ENCODE results near the gene ITPR2.
"Not testable (repeated sequence)": the region's sequence is repeated elsewhere in the genome, so short reads cannot be mapped to it uniquely, and the experiment has no call there.

The ITPR2 gene

GRCh38 chr12:26795910-26796309 is 37.1 kb downstream of the ITPR2 start:
- no peak overlapping the region for H3K27ac ChIP-seq
- no peak for DNase-seq (ENCODE audit: low read depth, low spot score)

DNA sequence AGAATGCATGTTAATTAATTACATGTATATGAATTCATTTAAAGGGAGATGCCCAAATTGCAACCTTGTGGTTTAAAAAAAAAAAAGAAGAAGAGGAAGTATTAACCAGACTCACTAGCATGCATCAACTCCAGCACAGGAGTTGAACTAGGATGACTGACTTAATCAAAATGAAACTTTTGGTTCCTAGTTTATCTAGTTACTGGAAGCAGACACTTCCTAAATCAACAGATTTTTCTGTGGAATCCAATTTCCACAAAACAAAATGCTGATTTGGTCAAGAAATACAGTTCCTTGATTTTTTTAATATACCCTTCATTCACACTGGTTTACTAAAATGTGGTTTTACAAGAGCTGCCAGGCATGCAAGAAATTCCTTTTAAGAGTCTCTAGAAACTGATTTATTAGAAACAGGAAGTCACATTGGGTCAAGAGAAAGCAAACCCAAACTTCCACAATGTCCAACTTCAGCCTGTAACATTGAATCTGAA is 41.6 kb downstream of the ITPR2 start:
- H3K27ac ChIP-seq = no peak overlapping the region
- DNase-seq (ENCODE audit: low read depth, low spot score) = no peak

DNA sequence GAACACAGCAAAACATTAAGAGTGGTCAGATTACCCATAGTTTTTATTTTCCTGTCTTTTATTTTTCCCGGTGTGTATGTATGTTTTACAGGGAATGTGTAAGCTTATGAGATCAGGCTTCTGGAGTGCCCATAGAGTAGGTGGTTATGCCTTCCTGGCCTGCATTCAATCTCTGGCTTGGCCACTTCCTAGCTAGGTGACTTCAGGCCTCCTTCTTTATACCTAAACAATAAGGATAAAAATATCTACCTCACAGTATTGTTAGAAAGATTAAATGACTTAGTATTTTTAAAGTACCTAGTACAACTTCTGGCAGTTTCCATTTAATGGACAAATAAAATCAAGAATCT is 42.4 kb downstream of the ITPR2 start:
- DNase-seq (ENCODE audit: low read depth, low spot score) = no peak
- no peak overlapping the region for H3K27ac ChIP-seq

DNA sequence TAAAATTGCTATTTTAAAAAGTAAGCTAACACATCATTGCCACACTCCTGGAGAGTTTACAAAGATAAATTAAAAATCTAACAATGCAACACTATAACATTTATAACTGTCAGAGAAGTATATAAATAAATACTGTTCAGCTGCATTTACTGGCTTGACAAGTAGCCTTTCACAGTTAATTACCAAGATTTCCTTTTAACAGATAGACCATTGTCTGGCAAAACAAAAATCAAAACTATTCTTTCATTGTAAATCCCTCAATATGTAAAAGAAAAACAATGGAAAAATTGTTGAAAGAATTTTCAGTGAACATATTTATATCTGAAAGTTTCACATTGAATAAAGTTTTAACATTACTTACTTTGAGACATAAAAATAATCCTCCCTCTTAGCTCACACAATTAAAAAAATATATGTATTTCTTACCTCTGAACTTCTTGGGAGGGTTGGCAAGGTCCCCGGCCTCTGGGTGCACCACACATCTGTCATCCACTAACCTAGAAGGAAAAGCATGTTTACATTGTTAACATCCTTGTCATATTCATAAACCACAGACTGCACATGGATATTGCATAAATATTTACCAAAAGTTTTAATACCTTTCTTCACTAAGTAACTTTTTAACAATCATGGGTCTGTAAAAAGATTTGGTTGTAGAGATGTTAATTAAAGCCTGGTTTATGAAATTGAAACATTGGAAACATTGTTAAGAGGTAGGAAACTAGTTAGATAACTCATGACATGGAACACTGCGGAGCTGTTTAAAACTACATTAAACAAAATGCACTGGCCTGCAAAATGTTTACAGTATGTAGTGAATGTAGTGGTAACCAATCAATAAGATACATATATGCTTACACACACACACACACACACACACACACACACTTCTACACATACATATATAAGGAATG is 43.0 kb downstream of the ITPR2 start:
- no peak overlapping the region for H3K27ac ChIP-seq
- DNase-seq (ENCODE audit: low read depth, low spot score) = peak; percentile 12

DNA sequence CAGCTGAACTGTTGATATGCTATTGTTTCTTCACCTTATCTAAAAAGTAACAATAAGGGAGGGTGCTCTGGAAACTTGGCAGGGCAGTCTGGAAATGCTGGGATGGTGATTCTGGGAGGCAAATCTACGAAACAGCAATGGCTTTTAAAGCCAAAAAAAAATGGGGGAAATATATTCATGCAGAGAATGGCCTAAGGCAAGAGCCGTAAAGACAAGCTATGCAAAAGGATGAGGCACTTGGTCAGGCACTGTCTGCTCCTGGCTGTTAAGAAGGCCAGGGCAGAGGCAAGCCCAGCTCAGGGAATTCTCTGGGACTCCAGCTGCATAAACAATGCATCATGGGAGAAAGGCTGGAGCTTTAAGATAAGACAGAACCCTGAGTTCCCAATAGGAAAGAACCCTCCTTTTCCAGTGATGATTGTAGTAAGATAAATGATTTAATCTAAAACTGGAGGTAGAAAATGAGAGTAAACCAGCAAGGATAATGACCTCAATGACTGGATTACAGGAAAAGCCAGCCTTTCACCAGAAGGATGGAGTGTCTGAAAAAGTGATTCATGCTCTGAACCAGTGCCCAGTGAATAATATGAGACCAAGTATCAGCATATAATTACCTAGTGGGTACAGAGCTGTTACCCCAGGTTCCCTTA is 46.0 kb downstream of the ITPR2 start:
- peak; percentile 24 for DNase-seq (ENCODE audit: low read depth, low spot score)
- H3K27ac ChIP-seq = no peak overlapping the region

- DNase-seq (ENCODE audit: low read depth, low spot score) = no peak
- no peak overlapping the region for H3K27ac ChIP-seq
These were observed 46.5 kb downstream of the ITPR2 start for GRCh38 chr12:26786491-26786864.

DNA sequence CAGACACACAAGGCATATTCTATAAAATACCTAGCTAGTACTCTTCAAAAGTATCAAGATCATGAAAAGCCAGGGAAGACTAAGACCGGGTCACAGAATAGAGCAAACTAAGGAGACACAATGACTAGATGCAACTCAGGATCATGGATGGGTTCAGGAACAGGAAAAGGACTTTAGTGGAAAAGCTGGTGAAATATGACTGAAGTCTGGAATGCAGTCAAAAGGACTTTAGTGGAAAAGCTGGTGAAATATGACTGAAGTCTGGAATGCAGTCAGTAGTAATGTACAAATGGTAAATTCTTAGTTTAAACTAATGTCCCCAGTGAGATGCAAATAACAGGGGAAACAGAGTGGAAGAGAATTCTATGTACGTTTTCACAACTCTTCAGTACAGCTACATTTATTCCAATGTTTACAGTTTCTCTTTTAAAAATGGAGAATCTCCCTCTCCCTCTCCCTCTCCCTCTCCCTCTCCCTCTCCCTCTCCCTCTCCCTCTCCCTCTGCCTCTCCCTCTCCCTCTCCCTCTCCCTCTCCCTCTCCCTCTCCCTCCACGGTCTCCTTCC is 49.1 kb downstream of the ITPR2 start:
- DNase-seq (ENCODE audit: low read depth, low spot score); H3K27ac ChIP-seq: not testable (repeated sequence)

GRCh38 chr12:26783131-26783526 is 49.9 kb downstream of the ITPR2 start:
- no peak for DNase-seq (ENCODE audit: low read depth, low spot score)

DNA sequence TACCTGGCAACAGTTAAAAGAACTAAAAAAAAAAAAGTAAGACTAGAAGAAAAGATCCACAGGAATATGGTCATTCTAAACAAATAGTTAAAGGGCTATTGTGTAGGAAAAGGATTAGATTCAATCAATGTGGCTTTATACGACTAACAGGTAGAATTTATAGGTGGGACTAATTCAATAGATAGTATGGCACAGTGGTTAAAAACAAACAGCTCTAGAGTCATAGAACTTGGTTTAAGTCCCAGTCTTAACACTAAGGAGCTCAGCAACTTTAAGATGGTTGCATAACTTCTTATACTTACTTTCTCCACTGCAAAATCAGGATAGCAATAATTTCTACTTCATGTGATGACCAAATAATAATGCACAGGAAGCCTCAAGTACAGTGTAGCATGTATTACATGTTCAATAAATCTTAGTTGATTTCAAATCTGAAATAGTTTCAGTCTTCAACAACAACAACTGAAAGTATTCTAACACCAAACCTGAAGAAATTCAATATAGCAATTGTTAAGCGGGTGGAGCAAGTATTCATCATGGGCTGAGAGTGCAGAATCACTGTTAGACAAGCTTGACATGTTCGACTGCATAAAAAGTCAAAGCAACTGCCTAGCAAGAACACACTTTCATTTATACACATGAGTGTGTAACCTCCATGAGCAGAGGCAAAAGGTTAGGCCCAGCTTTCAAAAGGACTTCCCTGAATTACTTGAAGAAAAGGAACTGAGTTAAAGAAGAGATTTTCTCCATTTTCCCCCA is 50.4 kb downstream of the ITPR2 start:
- H3K27ac ChIP-seq = no peak overlapping the region
- no peak for DNase-seq (ENCODE audit: low read depth, low spot score)

More at GRCh38 chr12:26783131-26783526, 49.9 kb downstream of the ITPR2 start:
- H3K27ac ChIP-seq = no peak overlapping the region

- DNase-seq (ENCODE audit: low read depth, low spot score); H3K27ac ChIP-seq: not testable (repeated sequence)
These were observed 52.3 kb downstream of the ITPR2 start for GRCh38 chr12:26780656-26781055.

DNA sequence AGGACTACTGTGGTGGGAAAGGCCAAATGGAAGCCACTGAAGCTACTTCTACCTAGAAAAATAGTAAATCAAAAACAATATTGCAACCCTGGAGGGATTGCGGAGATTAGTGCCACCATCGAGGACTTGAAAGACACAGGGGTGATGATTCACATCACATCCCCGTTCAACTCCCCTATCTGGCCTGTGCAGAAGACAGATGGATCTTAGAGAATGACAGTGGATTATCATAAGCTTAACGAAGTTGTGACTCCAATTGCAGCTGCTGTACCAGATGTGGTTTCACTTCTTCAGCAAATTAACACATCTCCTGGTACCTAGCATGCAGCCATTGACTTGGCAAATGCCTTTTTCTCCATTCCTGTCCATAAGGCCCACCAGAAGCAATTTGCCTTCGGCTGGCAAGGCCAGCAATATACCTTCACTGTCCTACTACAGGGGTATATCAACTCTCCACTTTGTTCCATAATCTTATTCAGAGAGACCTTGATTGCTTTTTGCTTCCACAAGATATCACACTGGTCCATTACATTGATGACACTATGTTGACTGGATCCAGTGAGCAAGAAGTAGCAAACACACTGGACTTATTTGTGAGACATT is 54.7 kb downstream of the ITPR2 start:
- not testable (repeated sequence) for H3K27ac ChIP-seq; DNase-seq (ENCODE audit: low read depth, low spot score)

- H3K27ac ChIP-seq = no peak overlapping the region
- no peak for DNase-seq (ENCODE audit: low read depth, low spot score)
These were observed 55.8 kb downstream of the ITPR2 start for GRCh38 chr12:26777236-26777635.

GRCh38 chr12:26775991-26776390 is 57.0 kb downstream of the ITPR2 start:
- DNase-seq (ENCODE audit: low read depth, low spot score); H3K27ac ChIP-seq: not testable (repeated sequence)

- no peak overlapping the region for H3K27ac ChIP-seq
- no peak for DNase-seq (ENCODE audit: low read depth, low spot score)
These were observed 59.5 kb downstream of the ITPR2 start for GRCh38 chr12:26773313-26774104.

GRCh38 chr12:26771861-26772260 is 61.1 kb downstream of the ITPR2 start:
- DNase-seq (ENCODE audit: low read depth, low spot score) = no peak
- H3K27ac ChIP-seq = no peak overlapping the region

- no peak for DNase-seq (ENCODE audit: low read depth, low spot score)
- H3K27ac ChIP-seq = no peak overlapping the region
These were observed 62.5 kb downstream of the ITPR2 start for GRCh38 chr12:26770239-26771070.

GRCh38 chr12:26769611-26770010 is 63.4 kb downstream of the ITPR2 start:
- no peak for DNase-seq (ENCODE audit: low read depth, low spot score)
- no peak overlapping the region for H3K27ac ChIP-seq

Data from epithelial cell of prostate (primary cell).